Activated CD4-positive, alpha-beta memory T cell treated with anti-CD3 and anti-CD28 coated beads for 36 hours (primary cell): ENCODE measurements around the gene FAM187B. TPM values are rescaled to one million over a fixed set of nuclear protein-coding genes. Genes with fewer than 3 reads are reported as not detected.
"Not testable (repeated sequence)": the region's sequence is repeated elsewhere in the genome, so short reads cannot be mapped to it uniquely, and the experiment has no call there.

Experiments
- CTCF ChIA-PET: fragments of 350-600 bp; sonication (Branson Sonifier 250); formaldehyde crosslinking; loops from one replicate; lab custom pipeline; 2021; ENCODE audit warnings: antibody characterized with exemption, inconsistent platforms; lab: Charles Lee
- POLR2A ChIA-PET: fragments of 350-600 bp; sonication (Branson Sonifier 250); formaldehyde crosslinking; loops from one replicate; lab custom pipeline; 2021; ENCODE audit warnings: antibody characterized with exemption; lab: Charles Lee
- DNase-seq: peaks from one replicate; pipeline ENCODE4 v3.0.0-alpha.2; 2020
- H3K27ac Mint-ChIP-seq: one replicate; pipeline ENCODE4 v1.8.0; 2021; ENCODE audit warnings: mixed read lengths
- H3K27me3 Mint-ChIP-seq: one replicate; pipeline ENCODE4 v1.8.0; 2021; ENCODE audit warnings: mixed read lengths
- H3K36me3 Mint-ChIP-seq: one replicate; pipeline ENCODE4 v1.8.0; 2021; ENCODE audit warnings: mixed read lengths
- H3K4me1 Mint-ChIP-seq: one replicate; pipeline ENCODE4 v1.8.0; 2021; ENCODE audit warnings: low read depth, mixed read lengths
- H3K4me3 Mint-ChIP-seq: one replicate; pipeline ENCODE4 v1.8.0; 2021; ENCODE audit warnings: mild to moderate bottlenecking, mixed read lengths
- H3K9me3 Mint-ChIP-seq: one replicate; pipeline ENCODE4 v1.8.0; 2021; ENCODE audit warnings: mixed read lengths
- intact Hi-C: fragments of 100-400 bp; cut with micrococcal nuclease; formaldehyde crosslinking; loops from one replicate; pipeline ENCODE4 v1.15.1; 2023
- total RNA-seq, 2 experiments: library from RNA; stranded (reverse); gene quantifications; one replicate each; pipeline ENCODE4 v1.2.3, GENCODE V29; 2021

Gene FAM187B
- total RNA-seq, 2 experiments from 2014 or later = 0.19 TPM; not detected in 1

DNA sequence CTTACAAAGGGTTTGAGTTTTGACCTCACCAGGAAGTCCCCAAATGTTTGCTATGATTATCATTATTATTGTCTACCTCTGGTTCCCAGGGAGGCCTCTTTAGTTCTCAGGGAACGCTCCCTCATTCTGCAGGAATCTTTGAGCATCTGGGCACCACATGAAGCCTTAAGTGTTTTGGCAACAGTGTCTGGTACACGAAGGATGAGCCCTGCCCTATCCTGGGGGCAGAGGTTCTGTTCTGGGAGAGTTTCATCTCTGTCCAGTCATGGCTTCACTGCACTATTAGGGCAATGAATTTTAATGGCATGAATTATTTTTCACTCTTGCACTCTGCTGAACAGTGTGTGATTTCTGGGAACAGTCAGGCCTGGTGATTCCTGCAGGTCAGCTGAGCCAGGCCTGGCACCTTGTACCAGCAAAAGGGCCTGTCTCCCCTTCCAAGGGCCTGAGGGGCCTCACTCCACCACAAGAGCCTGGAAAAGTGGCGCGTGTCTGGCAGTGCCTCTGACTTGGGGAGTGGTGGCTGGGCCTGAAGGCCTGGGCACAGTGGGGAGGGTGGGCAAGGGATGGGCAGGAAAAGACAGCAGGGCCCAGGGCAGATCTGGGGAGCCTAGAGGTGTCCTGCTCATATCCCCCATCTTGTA lies 4.6 kb downstream of the FAM187B start:
- peaks cover 6% of the 10 kb centered on the region for H3K9me3 Mint-ChIP-seq
- no peaks in the 10 kb centered on the region for H3K36me3 Mint-ChIP-seq
- ChIA-PET CTCF (interaction anchor here (1.2 to 1.3 kb wide), 2 partner anchors 10 to 157 kb away, joined by 3 read pairs; no protein-coding TSS in a partner anchor), POLR2A (no interaction called here)
- no peak overlapping the region for H3K27ac Mint-ChIP-seq
- no peak for DNase-seq
- H3K4me3 Mint-ChIP-seq = no peak overlapping the region
- no peaks in the 10 kb centered on the region for H3K27me3 Mint-ChIP-seq
- peaks cover 29% of the 10 kb centered on the region for H3K4me1 Mint-ChIP-seq
- intact Hi-C loops = no loop called here

DNA sequence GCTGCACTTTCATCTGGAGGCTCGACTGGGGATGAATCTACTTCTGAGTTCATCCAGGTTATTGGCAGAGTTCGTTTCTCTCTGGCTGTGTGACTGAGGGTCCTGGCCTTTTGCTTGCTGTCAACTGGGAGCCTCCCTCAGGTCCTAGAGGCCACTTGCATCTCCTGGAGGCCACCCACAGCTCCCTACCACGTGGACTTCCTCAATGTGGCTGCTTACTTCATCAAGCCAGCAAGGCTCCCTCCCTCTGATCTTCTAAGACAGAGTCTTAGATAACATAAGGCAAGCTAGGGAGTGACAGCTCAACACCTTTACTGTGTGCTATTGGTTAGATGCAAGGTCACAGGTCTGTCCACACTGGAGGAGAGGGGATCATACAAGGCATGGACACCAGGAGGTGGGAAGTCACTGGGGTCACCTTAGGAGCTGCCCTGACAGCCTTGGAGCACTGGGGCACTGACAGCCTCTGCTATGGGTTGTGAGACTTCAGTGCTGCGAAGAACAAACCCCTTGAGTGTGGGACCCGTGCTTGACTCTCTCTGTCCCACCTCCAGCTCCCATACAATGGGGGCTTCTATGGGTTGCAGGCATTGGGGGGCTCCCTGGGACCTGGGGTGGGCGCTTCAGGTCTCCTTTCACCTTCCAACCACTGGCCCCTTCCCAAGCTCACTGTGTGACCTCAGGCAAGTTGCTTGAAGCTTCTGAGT lies 5.3 kb downstream of the FAM187B start:
- Mint-ChIP-seq H3K27ac (no peak overlapping the region), H3K36me3 (no peaks in the 10 kb centered on the region), H3K4me1 (peaks cover 29% of the 10 kb centered on the region), H3K4me3 (no peak overlapping the region), H3K27me3 (no peaks in the 10 kb centered on the region), H3K9me3 (peaks cover 8% of the 10 kb centered on the region)
- DNase-seq = peak; percentile 7
- CTCF ChIA-PET = interaction anchor here (0.8 to 1.2 kb wide), 2 partner anchors 11 to 81 kb away, joined by 3 read pairs; no protein-coding TSS in a partner anchor
- POLR2A ChIA-PET = interaction anchor here (0.6 kb wide), 1 partner anchor 78 kb away, joined by 4 read pairs; no protein-coding TSS in a partner anchor
- intact Hi-C loops = no loop called here

DNA sequence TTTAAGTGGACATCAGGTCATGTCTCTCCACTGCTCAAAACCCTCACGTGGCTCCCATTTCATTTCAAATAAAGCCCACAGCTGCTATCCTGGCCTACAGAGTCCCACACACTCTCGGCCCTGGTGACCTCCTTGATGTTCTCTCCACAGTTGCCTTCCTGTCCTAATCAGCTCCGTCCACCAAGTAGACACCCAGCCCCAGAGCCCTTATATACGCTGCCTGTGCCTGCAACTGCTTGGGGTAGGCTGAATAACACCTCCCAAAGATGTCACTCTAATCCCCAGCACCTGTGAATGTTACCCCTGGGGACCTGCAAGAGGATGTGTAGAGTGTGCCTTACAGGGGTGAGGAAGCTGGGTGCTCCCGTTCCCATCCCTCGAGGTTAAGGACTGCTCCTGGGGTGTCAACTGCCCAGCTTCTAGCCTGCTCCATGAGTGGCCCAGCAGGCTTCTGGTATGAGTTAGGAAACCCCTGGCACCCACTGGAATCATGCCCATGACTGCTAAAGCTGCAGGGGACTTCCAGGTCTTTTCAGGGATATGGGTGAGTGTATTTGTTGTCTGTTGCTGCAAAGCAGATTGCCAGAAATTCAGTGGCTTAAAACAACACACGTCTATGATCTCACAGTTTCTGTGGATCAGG lies 6.0 kb downstream of the FAM187B start:
- CTCF ChIA-PET = interaction anchor here (0.8 kb wide), 1 partner anchor 81 kb away, joined by 3 read pairs; no protein-coding TSS in a partner anchor
- H3K4me3 Mint-ChIP-seq = no peak overlapping the region
- POLR2A ChIA-PET = no interaction called here

DNA sequence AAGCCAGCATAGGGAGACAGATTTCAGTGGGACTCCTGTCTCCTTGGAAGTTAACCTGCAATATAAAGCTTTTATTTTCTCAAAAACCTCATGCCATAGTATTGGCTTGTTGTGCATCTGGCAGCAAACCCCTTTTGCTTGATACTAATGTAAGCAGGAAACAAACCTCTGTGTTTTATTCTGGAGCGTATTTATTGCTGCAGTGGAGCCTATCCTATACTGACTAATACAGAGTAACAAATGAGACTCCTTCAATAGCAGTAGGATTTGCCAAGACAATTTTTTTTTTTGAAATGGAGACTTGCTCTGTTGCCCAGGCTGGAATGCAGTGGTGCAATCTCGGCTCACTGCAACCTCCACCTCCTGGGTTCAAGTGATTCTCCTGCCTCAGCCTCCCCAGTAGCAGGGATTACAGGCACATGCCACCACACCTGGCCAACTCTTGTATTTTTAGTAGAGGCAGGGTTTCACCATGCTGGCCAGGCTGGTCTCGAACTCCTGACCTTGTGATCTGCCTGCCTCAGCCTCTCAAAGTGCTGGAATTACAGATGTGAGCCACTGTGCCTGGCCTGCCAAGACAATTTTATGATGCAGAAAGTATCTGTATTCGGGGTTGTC lies 7.5 kb downstream of the FAM187B start:
- intact Hi-C loops, H3K36me3 Mint-ChIP-seq, POLR2A ChIA-PET, H3K4me3 Mint-ChIP-seq, H3K27me3 Mint-ChIP-seq, H3K27ac Mint-ChIP-seq: not testable (repeated sequence)
- Mint-ChIP-seq H3K4me1 (peaks cover 38% of the 10 kb centered on the region), H3K9me3 (peaks cover 16% of the 10 kb centered on the region)
- DNase-seq = peak; percentile 6
- CTCF ChIA-PET = interaction anchor here (1.4 kb wide), 1 partner anchor 79 kb away, joined by 5 read pairs; no protein-coding TSS in a partner anchor

More for the DNA sequence above, 6.0 kb downstream of the FAM187B start:
- Mint-ChIP-seq H3K27ac (no peak overlapping the region), H3K4me1 (peaks cover 29% of the 10 kb centered on the region), H3K36me3 (no peaks in the 10 kb centered on the region), H3K9me3 (peaks cover 10% of the 10 kb centered on the region), H3K27me3 (no peaks in the 10 kb centered on the region)
- intact Hi-C loops = no loop called here
- DNase-seq = peak; percentile 6

DNA sequence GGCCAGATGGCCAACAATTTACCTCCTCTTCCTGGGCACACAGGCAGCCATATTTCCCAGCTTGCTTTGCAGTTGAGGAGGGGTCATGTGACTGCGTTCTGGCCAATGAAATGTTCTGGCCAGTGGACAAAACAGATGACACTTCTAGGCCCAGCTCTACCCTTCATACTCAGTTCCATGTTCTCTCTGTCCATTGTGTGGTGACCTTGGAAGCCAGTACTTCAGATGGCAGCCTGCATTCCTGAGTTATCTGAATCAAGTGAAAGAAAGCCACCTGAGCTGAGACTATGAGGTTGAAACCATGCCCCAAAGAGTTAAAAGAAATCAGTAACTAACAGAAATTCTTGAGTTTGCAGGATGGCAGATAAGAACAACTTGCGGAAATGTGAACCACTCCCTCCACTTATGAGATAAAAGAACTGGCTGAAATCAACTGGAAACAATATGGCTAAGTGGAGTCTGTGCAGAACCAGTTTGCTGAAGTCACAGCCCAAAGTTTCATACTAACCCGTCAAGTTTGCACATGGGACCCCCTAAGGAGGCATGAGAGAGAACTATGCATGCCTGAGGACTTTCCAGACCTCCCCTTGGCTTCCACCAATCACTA lies 8.1 kb downstream of the FAM187B start:
- H3K27ac Mint-ChIP-seq = no peak overlapping the region
- H3K27me3 Mint-ChIP-seq = no peaks in the 10 kb centered on the region
- H3K9me3 Mint-ChIP-seq = peaks cover 16% of the 10 kb centered on the region
- ChIA-PET POLR2A (no interaction called here), CTCF (interaction anchor here (1.4 kb wide), 1 partner anchor 78 kb away, joined by 5 read pairs; no protein-coding TSS in a partner anchor)
- H3K36me3 Mint-ChIP-seq = no peaks in the 10 kb centered on the region
- DNase-seq = peak; percentile 8
- H3K4me1 Mint-ChIP-seq = peaks cover 40% of the 10 kb centered on the region
- H3K4me3 Mint-ChIP-seq = no peak overlapping the region
- intact Hi-C loops = no loop called here

- intact Hi-C loops = loop anchor here (10.0 kb wide), 2 partner anchors 154 to 224 kb away; no protein-coding TSS in a partner anchor
- H3K4me3 Mint-ChIP-seq = no peak overlapping the region
- no peak overlapping the region for H3K27ac Mint-ChIP-seq
- H3K9me3 Mint-ChIP-seq = peaks cover 16% of the 10 kb centered on the region
- CTCF ChIA-PET = interaction anchor here (3.2 kb wide), 1 partner anchor 77 kb away, joined by 17 read pairs; no protein-coding TSS in a partner anchor
- no peaks in the 10 kb centered on the region for H3K27me3 Mint-ChIP-seq
- H3K36me3 Mint-ChIP-seq = no peaks in the 10 kb centered on the region
- H3K4me1 Mint-ChIP-seq = peaks cover 49% of the 10 kb centered on the region
- POLR2A ChIA-PET = no interaction called here
- DNase-seq = no peak
Observed at GRCh38 chr19:35219008-35219407, 9.5 kb downstream of the FAM187B start.

- Mint-ChIP-seq H3K4me3 (no peak overlapping the region), H3K27ac (no peak overlapping the region), H3K9me3 (peaks cover 16% of the 10 kb centered on the region), H3K4me1 (peaks cover 55% of the 10 kb centered on the region), H3K36me3 (no peaks in the 10 kb centered on the region), H3K27me3 (no peaks in the 10 kb centered on the region)
- CTCF ChIA-PET = interaction anchor here (0.8 to 3.2 kb wide), 4 partner anchors 36 to 155 kb away, joined by 3 to 17 read pairs (median 3); no protein-coding TSS in a partner anchor
- POLR2A ChIA-PET = no interaction called here
- DNase-seq = peak; percentile 4
- intact Hi-C loops = loop anchor here (2.0 to 10.0 kb wide), 3 partner anchors 29 to 223 kb away; no protein-coding TSS in a partner anchor
Observed at GRCh38 chr19:35217649-35217990, 10.9 kb downstream of the FAM187B start.

DNA sequence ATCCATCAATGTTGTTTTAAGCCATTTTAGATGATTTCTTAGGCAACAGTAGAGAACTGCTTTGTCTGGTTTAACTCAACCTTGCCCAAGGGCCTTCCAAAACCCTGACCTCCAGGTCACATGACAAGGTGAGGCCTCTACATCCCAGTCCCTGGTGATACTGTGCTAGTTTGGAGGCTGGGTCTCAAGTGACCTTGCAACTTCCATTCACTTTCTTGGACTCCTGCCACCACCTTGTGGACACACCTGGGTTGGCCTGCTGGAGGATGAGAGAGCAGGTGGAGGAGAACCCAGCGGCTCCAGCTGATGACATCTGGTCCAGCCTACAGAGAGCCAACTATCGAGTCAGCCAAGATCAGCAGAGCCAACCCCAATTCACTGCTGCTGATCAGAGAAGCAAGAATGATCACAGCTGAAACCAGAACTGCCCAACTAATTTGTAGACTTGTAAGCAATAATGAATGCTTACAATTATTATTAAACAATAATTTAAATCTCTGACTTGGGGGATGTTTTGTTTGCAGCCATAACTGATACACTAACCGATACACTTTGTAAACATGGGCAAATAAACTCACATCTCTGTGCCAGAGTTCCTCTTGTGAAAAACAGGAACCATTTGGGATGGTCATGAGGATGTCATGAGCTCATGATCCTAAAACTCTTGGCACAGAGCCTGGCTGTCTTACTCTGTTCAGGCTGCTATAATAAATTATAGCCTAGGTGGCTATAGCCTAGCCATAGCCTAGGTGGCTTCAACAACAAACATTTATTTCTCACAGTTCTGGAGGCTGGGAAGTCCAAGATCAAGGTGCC lies 11.5 kb downstream of the FAM187B start:
- Mint-ChIP-seq H3K36me3 (no peaks in the 10 kb centered on the region), H3K9me3 (peaks cover 16% of the 10 kb centered on the region), H3K4me1 (peaks cover 60% of the 10 kb centered on the region), H3K4me3 (no peak overlapping the region), H3K27me3 (no peaks in the 10 kb centered on the region), H3K27ac (peak overlapping the region; percentile 92)
- ChIA-PET POLR2A (interaction anchor here (1.1 kb wide), 1 partner anchor 63 kb away, joined by 3 read pairs; no protein-coding TSS in a partner anchor), CTCF (interaction anchor here (0.8 to 3.2 kb wide), 5 partner anchors 35 to 154 kb away, joined by 3 to 17 read pairs (median 3); no protein-coding TSS in a partner anchor)
- DNase-seq = peak; percentile 74
- intact Hi-C loops = loop anchor here (2.0 to 10.0 kb wide), 3 partner anchors 30 to 222 kb away; no protein-coding TSS in a partner anchor

- Mint-ChIP-seq H3K4me3 (no peak overlapping the region), H3K27ac (peak overlapping the region; percentile 92), H3K4me1 (peaks cover 64% of the 10 kb centered on the region), H3K27me3 (no peaks in the 10 kb centered on the region), H3K36me3 (no peaks in the 10 kb centered on the region), H3K9me3 (peaks cover 16% of the 10 kb centered on the region)
- intact Hi-C loops = loop anchor here (2.0 to 10.0 kb wide), 3 partner anchors 31 to 221 kb away; no protein-coding TSS in a partner anchor
- POLR2A ChIA-PET = interaction anchor here (1.1 kb wide), 1 partner anchor 62 kb away, joined by 3 read pairs; no protein-coding TSS in a partner anchor
- peak; percentile 30 for DNase-seq
- CTCF ChIA-PET = interaction anchor here (0.6 to 3.2 kb wide), 3 partner anchors 62 to 101 kb away, joined by 3 to 17 read pairs (median 3); no protein-coding TSS in a partner anchor
Observed at GRCh38 chr19:35216016-35216832, 12.3 kb downstream of the FAM187B start.
